DOHH2 (cell line): ENCODE results near the gene SNAPC3.
"Not testable (repeated sequence)": the region's sequence is repeated elsewhere in the genome, so short reads cannot be mapped to it uniquely, and the experiment has no call there.

Source experiments
- EZH2phosphoT487 ChIP-seq: fragments of 200-600 bp; sonication (generic); IDR thresholded peaks from 2 replicates; pipeline ENCODE4 v1.6.1; 2017; ENCODE audit warnings: borderline replicate concordance, mild to moderate bottlenecking, antibody characterized with exemption, low read length, moderate library complexity, mixed read lengths
- TF ChIP-seq, protein P1 (sequence below): fragments of 200-600 bp; sonication (generic); IDR thresholded peaks from one replicate; pipeline ENCODE4 v1.5.1; 2014; ENCODE audit warnings: antibody characterized with exemption, mild to moderate bottlenecking, low read depth, low read length; ENCODE audit not compliant: poor library complexity, severe bottlenecking

DNA sequence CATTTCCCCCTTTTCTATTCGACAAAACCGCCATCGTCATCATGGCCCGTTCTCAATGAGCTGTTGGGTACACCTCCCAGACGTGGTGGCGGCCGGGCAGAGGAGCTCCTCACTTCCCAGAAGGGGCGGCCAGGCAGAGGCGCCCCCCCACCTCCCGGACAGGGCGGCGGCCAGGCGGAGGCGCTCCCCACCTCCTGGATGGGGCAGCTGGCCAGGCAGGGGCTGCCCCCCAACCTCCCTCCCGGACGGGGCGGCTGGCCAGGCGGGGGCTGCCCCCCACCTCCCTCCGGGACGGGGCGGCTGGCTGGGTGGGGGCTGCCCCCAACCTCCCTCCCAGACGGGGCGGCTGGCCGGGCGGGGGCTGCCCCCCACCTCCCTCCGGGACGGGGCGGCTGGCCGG, 19.2 kb downstream of the SNAPC3 start:
- TF ChIP-seq, protein P1, sequence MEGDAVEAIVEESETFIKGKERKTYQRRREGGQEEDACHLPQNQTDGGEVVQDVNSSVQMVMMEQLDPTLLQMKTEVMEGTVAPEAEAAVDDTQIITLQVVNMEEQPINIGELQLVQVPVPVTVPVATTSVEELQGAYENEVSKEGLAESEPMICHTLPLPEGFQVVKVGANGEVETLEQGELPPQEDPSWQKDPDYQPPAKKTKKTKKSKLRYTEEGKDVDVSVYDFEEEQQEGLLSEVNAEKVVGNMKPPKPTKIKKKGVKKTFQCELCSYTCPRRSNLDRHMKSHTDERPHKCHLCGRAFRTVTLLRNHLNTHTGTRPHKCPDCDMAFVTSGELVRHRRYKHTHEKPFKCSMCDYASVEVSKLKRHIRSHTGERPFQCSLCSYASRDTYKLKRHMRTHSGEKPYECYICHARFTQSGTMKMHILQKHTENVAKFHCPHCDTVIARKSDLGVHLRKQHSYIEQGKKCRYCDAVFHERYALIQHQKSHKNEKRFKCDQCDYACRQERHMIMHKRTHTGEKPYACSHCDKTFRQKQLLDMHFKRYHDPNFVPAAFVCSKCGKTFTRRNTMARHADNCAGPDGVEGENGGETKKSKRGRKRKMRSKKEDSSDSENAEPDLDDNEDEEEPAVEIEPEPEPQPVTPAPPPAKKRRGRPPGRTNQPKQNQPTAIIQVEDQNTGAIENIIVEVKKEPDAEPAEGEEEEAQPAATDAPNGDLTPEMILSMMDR = not testable (repeated sequence)
- not testable (repeated sequence) for TF ChIP-seq EZH2phosphoT487
